MCF 10A (cell line): Measurements from ENCODE around the gene ADGRG6. TPM values are rescaled to one million over a fixed set of nuclear protein-coding genes. Genes with fewer than 3 reads are reported as not detected.

Source experiments
- BruUV-seq: library from RNA; stranded (reverse); fragments of 400-500 nt; replicated peaks from 2 replicates; lab custom pipeline; 2021; lab: Mats Ljungman, UMichigan
- CTCF ChIA-PET: fragments of 300-600 bp; sonication (Branson Sonifier 250); formaldehyde crosslinking; extraction: SDS; loops from one replicate; lab custom pipeline; 2021; ENCODE audit warnings: antibody characterized with exemption, inconsistent platforms; lab: Yijun Ruan, JAX
- POLR2A ChIA-PET: fragments of 300-600, 350-650 bp; sonication (Branson Sonifier 250); formaldehyde crosslinking; extraction: SDS; loops from one replicate; lab custom pipeline; 2020; ENCODE audit warnings: antibody characterized with exemption, inconsistent platforms; lab: Yijun Ruan, JAX
- DNase-seq: peaks from one replicate; pipeline ENCODE4 v3.0.0-alpha.2; 2018; ENCODE audit not compliant: unreplicated experiment
- H3K27ac Mint-ChIP-seq: one replicate; pipeline ENCODE4 v1.8.0; 2022; ENCODE audit warnings: mild to moderate bottlenecking, low read depth, mixed read lengths; ENCODE audit not compliant: unreplicated experiment
- H3K27me3 Mint-ChIP-seq: one replicate; pipeline ENCODE4 v1.8.0; 2022; ENCODE audit warnings: mixed read lengths; ENCODE audit not compliant: insufficient read depth, unreplicated experiment
- H3K36me3 Mint-ChIP-seq: one replicate; pipeline ENCODE4 v1.8.0; 2022; ENCODE audit warnings: mild to moderate bottlenecking, moderate library complexity, mixed read lengths; ENCODE audit not compliant: insufficient read depth, unreplicated experiment
- H3K4me1 Mint-ChIP-seq: one replicate; pipeline ENCODE4 v1.8.0; 2022; ENCODE audit warnings: mixed read lengths; ENCODE audit not compliant: insufficient read depth, unreplicated experiment
- H3K4me3 Mint-ChIP-seq: one replicate; pipeline ENCODE4 v1.8.0; 2022; ENCODE audit warnings: mild to moderate bottlenecking, moderate library complexity, mixed read lengths; ENCODE audit not compliant: unreplicated experiment
- H3K9me3 Mint-ChIP-seq: one replicate; pipeline ENCODE4 v1.8.0; 2022; ENCODE audit warnings: mixed read lengths; ENCODE audit not compliant: unreplicated experiment
- CTCF ChIP-seq: fragments of 200-600 bp; IDR thresholded peaks from one replicate; pipeline ENCODE4 v1.8.0; 2022; ENCODE audit warnings: antibody characterized with exemption, mild to moderate bottlenecking; ENCODE audit not compliant: unreplicated experiment
- intact Hi-C: fragments of 100-400 bp; cut with micrococcal nuclease; formaldehyde crosslinking; loops from 2 replicates; pipeline ENCODE4 v1.14.1; 2022
- total RNA-seq: library from RNA; stranded (reverse); gene quantifications from 2 replicates; pipeline ENCODE4 v1.2.3, GENCODE V29; 2022

The ADGRG6 gene
- total RNA-seq, 1 experiment from 2014 or later: 44.2 TPM

- Mint-ChIP-seq H3K36me3 (no peaks in the 10 kb centered on the region), H3K27ac (no peak overlapping the region)
- BruUV-seq: no TSS peak
Observed at GRCh38 chr6:142331601-142332000, 29.8 kb downstream of the ADGRG6 start.

DNA sequence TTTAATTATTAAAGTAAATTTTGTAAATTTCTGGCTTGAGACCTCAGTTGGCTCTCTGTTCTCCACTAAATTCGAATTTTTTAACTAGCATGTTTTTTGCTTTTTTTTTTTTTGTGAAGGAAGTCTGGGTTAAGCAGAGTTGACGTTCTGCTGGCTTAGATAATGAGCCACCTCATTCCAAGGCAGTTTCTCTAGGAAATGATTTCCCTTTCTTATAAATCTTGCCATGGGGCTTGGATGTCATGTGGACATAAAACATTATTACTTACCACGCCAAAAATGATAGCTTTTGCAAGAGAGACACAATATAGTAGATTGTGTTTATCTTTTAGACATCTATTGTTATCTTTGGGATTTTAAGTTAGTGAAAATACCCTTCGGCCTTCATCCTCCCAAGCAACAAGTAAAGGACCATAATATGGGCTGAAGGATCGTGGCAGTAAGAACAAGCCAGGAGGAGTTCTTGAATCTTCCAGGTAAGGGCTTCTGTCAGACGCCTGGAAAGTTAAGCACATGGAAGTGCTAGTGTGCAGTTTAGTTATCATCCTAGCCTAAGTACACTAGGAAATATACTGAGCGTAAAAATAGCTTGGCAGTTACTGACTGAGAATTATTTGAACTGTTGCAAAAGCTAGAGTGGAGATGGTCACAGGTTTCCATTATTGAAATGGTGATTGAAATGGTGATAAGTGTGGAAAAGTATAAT is 30.7 kb downstream of the ADGRG6 start:
- intact Hi-C loops: no loop called here
- H3K36me3 Mint-ChIP-seq: no peaks in the 10 kb centered on the region
- DNase-seq: no peak
- no peak overlapping the region for H3K27ac Mint-ChIP-seq
- no peak overlapping the region for H3K4me3 Mint-ChIP-seq
- no peak for TF ChIP-seq CTCF
- ChIA-PET CTCF (no interaction called here), POLR2A (interaction anchor here (1.0 kb wide), 1 partner anchor 9 kb away, joined by 5 read pairs; no protein-coding TSS in a partner anchor)
- BruUV-seq: no TSS peak
- H3K4me1 Mint-ChIP-seq: no peaks in the 10 kb centered on the region
- H3K9me3 Mint-ChIP-seq: no peaks in the 10 kb centered on the region
- H3K27me3 Mint-ChIP-seq: no peaks in the 10 kb centered on the region

More at GRCh38 chr6:142331601-142332000, 29.8 kb downstream of the ADGRG6 start:
- POLR2A ChIA-PET: interaction anchor here (0.6 to 1.4 kb wide), 2 partner anchors 10 to 30 kb away, joined by 3 read pairs; partner anchors contain the start of gene ADGRG6
- Mint-ChIP-seq H3K27me3 (no peaks in the 10 kb centered on the region), H3K4me1 (peaks cover 4% of the 10 kb centered on the region), H3K4me3 (no peak overlapping the region), H3K9me3 (no peaks in the 10 kb centered on the region)
- DNase-seq: no peak
- intact Hi-C loops: no loop called here
- CTCF ChIA-PET: no interaction called here
- no peak for TF ChIP-seq CTCF

DNA sequence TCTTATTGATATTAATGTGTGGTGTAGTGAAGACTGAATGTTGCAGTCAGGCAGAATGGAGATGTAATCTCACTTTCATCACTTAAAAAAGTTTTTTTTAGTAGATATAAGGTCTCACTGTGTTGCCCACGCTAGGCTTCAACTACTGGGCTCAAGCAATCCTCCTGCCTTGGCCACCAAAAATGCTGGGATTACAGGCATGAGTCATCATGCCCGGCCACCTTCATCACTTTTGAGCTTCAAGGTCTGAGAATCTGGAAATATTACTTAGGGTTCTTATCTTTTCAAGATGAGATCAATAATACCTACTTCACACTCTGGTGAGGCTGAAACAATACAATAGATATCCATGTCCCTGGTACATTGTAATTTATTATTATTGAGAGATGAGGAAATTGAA is 31.6 kb downstream of the ADGRG6 start:
- no TSS peak for BruUV-seq
- Mint-ChIP-seq H3K9me3 (no peaks in the 10 kb centered on the region), H3K4me1 (no peaks in the 10 kb centered on the region), H3K27ac (no peak overlapping the region), H3K27me3 (no peaks in the 10 kb centered on the region), H3K4me3 (no peak overlapping the region), H3K36me3 (no peaks in the 10 kb centered on the region)
- intact Hi-C loops: no loop called here
- ChIA-PET POLR2A (interaction anchor here (1.0 kb wide), 1 partner anchor 9 kb away, joined by 5 read pairs; no protein-coding TSS in a partner anchor), CTCF (interaction anchor here (0.6 kb wide), 1 partner anchor 169 kb away, joined by 3 read pairs; no protein-coding TSS in a partner anchor)
- peak; percentile 13 for DNase-seq
- no peak for TF ChIP-seq CTCF

DNA sequence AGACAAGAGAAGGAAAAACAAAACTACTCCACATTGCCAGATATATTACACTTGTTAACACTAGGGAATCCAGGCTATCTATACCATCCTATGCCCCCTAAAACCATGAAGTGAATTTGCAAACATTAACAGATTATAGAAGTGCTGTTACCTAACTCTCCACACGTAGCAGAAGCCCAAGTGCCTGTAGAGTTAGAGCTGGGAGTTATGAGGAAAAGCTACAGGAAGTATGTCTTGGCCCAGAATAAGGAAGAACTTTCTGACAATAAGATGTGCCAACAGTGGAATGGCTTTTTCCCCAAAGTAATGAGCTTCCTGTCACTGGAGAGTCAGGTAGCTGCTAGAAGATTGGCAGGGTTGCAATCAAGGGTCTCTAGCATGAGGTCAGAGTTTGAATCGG is 32.5 kb downstream of the ADGRG6 start:
- H3K27me3 Mint-ChIP-seq: no peaks in the 10 kb centered on the region
- H3K4me1 Mint-ChIP-seq: no peaks in the 10 kb centered on the region
- DNase-seq: no peak
- H3K27ac Mint-ChIP-seq: no peak overlapping the region
- CTCF ChIA-PET: interaction anchor here (0.6 kb wide), 1 partner anchor 170 kb away, joined by 3 read pairs; no protein-coding TSS in a partner anchor
- H3K4me3 Mint-ChIP-seq: no peak overlapping the region
- no TSS peak for BruUV-seq
- no peak for TF ChIP-seq CTCF
- H3K9me3 Mint-ChIP-seq: no peaks in the 10 kb centered on the region
- POLR2A ChIA-PET: no interaction called here
- no peaks in the 10 kb centered on the region for H3K36me3 Mint-ChIP-seq
- intact Hi-C loops: no loop called here
